HG03571 (cell line): ENCODE measurements around the gene PIGH.
"Not testable (repeated sequence)": the region's sequence is repeated elsewhere in the genome, so short reads cannot be mapped to it uniquely, and the experiment has no call there.

Experiments used
- ATAC-seq: cut with Tn5 transposase; IDR thresholded peaks from one replicate; pipeline ENCODE4 v1.9.1; 2021; ENCODE audit not compliant: unreplicated experiment

PIGH gene

GRCh38 chr14:67553547-67553946, 46.5 kb downstream of the PIGH start:
- ATAC-seq: no peak

GRCh38 chr14:67551940-67552339, 48.1 kb downstream of the PIGH start:
- no peak for ATAC-seq

- ATAC-seq: no peak
These were observed 48.9 kb downstream of the PIGH start for GRCh38 chr14:67551123-67551522.

DNA sequence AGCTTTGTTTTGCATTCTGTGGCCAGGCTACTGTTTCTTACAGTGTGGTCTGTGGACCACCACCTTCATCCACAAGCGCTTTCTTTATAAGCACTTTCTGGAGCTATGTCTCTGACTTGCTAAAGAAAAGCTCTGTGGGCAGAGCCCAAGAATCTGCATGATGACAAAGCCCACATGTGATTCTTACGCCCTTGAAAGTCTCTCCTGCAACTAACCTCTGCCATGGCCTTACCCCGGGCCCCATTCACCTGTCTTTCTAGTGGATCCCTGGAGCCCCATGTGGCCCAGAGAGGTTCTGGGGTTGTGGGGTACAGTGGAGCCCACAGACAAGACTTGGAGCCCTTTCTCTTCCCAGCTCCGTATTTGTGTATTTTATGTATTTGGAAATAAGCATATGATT, 50.3 kb downstream of the PIGH start:
- no peak for ATAC-seq

DNA sequence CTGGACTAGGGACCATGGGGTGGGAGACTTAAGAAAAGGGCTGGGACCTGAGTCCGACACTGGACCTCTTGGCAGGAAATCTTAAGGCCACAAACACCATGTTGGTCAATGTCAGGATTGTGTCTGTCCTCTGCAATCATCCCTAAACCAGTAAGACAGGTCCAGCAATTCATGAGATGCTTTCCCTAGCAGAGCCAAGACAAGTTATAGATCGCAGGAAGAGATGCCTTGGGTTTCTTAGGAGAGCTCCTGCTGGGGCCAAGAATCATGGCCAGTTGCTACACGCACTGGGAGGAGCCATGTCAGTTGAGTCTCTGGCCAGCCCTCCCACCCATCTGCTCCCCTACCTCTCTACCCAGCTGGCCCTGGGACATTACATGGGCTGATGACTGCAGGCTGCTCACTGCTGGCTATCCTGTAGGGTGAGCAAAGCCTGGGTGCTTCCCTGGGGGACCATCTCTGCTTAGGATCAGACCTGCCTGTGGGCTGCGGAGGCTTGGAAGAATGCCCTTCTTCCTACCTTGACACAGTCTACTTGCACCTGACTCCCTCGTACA, 52.8 kb downstream of the PIGH start:
- ATAC-seq: no peak

GRCh38 chr14:67544590-67544989, 55.5 kb downstream of the PIGH start:
- ATAC-seq: no peak

- ATAC-seq: not testable (repeated sequence)
These were observed 57.4 kb downstream of the PIGH start for GRCh38 chr14:67542620-67543019.

DNA sequence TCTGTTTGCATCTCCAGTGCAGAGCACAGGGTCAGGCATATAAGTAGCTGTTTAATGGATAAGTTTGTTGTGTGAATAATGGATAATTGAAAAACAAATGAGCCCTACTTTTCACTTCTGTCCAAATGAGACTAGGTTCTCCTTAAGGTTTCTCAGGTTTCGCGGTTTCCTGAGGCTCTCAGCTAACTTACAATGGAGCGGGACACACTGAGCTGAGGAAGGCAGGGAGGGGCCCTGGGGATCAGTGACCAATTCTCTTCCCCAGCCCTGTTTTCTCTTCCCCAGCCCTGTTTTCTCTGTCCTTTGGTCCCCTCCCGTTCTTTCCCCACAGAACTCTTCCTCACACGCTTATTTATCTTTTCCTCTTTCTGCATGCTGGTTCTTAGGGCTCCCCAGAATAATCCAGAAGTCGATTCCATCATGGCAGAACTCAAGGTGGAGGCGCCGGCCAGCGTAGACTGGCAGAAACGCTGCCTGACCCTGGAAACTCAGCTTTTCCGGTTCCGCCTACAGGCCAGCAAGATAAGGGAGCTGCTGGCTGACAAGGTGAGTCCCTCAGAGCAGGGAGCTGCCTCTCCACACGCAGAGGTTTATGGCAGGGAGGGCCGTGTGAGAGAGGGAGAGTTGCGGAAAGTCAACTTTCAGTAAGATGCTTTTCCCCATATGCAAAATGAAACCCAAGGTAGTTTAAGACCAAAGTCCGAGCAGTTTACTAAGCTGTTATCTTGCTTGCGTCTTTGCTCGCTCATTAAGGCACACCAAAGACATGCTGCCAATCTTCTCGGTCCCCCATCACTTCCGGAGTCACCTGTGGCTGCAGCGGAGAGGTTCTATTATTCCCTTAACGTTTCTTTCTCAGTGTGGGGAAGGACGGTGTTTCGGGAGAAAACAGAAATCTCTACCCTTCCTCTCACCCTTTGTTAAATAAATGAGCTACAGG, 58.4 kb downstream of the PIGH start:
- no peak for ATAC-seq
